ENCODE measurements around the gene OR4D1. TPM values are rescaled to one million over a fixed set of nuclear protein-coding genes. Genes with fewer than 3 reads are reported as not detected.

Gene OR4D1
- total and polyA plus RNA-seq, 9 of the 15 experiments (the other 6 are each of a cell fraction or from before 2014, with no cell fraction given) = not detected

GRCh38 chr17:58112970-58113631 lies 35.1 kb upstream of the OR4D1 start:
- ATAC-seq = peak; percentile 89
- ChIA-PET POLR2A (interaction anchor here (0.6 to 1.8 kb wide), 3 partner anchors 115 to 1940 kb away, joined by 3 to 6 read pairs (median 4); no protein-coding TSS in a partner anchor), CTCF (ENCODE audit: low intra/inter-chr PET ratio) (interaction anchor here (0.6 to 1.2 kb wide), 7 partner anchors 49 to 982 kb away, joined by 3 to 4 read pairs (median 3); no protein-coding TSS in a partner anchor)
- WGBS (ENCODE audit: insufficient coverage, low coverage, missing lambda C conversion rate) = 23% methylated on average over 17 of the region's 17 CpGs
- in situ Hi-C loops (cut with MboI) (loop anchor here (25.0 kb wide), 1 partner anchor 976 kb away; no protein-coding TSS in a partner anchor), intact Hi-C loops (cut with micrococcal nuclease) (loop anchor here (1.0 to 10.0 kb wide), 4 partner anchors 116 to 978 kb away; no protein-coding TSS in a partner anchor)
- no peak overlapping the region for H3K27ac ChIP-seq (ENCODE audit: extremely low read depth, low read depth, low read length)
- H3K4me3 ChIP-seq = no peak overlapping the region
- no peak overlapping the region for H3K9ac ChIP-seq (ENCODE audit: insufficient read depth in 1 of 2, low read depth in 2 of 2, low read length in 2 of 2)
- no peaks in the 10 kb centered on the region for H3K79me2 ChIP-seq (ENCODE audit: control insufficient read depth, insufficient read depth, low read length)
- no TSS peak for BruUV-seq (replicated peaks)
- no peak overlapping the region for H3K4me2 ChIP-seq (ENCODE audit: insufficient read depth, low read length)
- H3K27me3 ChIP-seq (ENCODE audit: control insufficient read depth in 2 of 2, insufficient read depth in 2 of 2, low read length in 2 of 2) = peaks cover 12 to 25% of the 10 kb centered on the region in 2 experiments; a peak in 4 of 5 replicates
- peak; percentile 88 for FAIRE-seq
- peaks cover 11% of the 10 kb centered on the region; the same call in 1 of the 2 replicates for H4K20me1 ChIP-seq (replicated peaks; ENCODE audit: control insufficient read depth, insufficient read depth, low read length)
- H3K4me1 ChIP-seq (replicated peaks in 1 of 2; ENCODE audit: control insufficient read depth in 2 of 2, insufficient read depth in 2 of 2, low read length in 2 of 2) = no peaks in the 10 kb centered on the region
- no peaks in the 10 kb centered on the region for H3K9me1 ChIP-seq (ENCODE audit: control insufficient read depth, insufficient read depth, low read length)
- H2AFZ ChIP-seq (ENCODE audit: low read depth, low read length) = no peak overlapping the region
- no peaks in the 10 kb centered on the region for H3K36me3 ChIP-seq (ENCODE audit: control insufficient read depth, insufficient read depth, low read length)
- no peaks in the 10 kb centered on the region for H3K9me3 ChIP-seq (replicated peaks; ENCODE audit: control insufficient read depth, insufficient read depth, low read depth, low read length)
- peak; percentile 63 to 78 (median 70) for DNase-seq (ENCODE audit: extremely low read depth in 1 of 4, low spot score in 3 of 4)
- TF ChIP-seq ZKSCAN1 (IDR thresholded peaks at IDR 0.05; ENCODE audit: low read depth, low read length) (no peak), DEAF1 (CRISPR knock-in tag; IDR thresholded peaks at IDR 0.05) (peak; percentile 86), MBD1 (CRISPR knock-in tag; IDR thresholded peaks at IDR 0.05) (0 out of 2 replicates have a peak, but pooled peaks have one; percentile 81), TEAD1 (CRISPR knock-in tag; IDR thresholded peaks at IDR 0.05) (no peak), CTCF (IDR thresholded peaks at IDR 0.05 in 2 of 3, conservative IDR thresholded peaks at IDR 0.05 in 1 of 3; ENCODE audit: insufficient read depth in 2 of 3, low read depth in 1 of 3, low read length in 3 of 3) (peak; percentile 87 to 95 (median 90)), GABPB1 (CRISPR knock-in tag; IDR thresholded peaks at IDR 0.05) (no peak), ZNF551 (CRISPR knock-in tag; IDR thresholded peaks at IDR 0.05) (no peak), ZBTB33 (CRISPR knock-in tag; IDR thresholded peaks at IDR 0.05) (peak; percentile 63; the same call in 1 of the 2 replicates), RB1 (IDR thresholded peaks at IDR 0.05; ENCODE audit: low read depth) (peak; percentile 51; the same call in 1 of the 2 replicates), JUN (IDR thresholded peaks at IDR 0.05; ENCODE audit: borderline replicate concordance, low read depth, low read length) (0 out of 2 replicates have a peak, but pooled peaks have one; percentile 11), JUN (CRISPR knock-in tag; IDR thresholded peaks at IDR 0.05; ENCODE audit: borderline replicate concordance) (no peak), CSDE1 (IDR thresholded peaks at IDR 0.05) (no peak), ZFP36 (IDR thresholded peaks at IDR 0.05; ENCODE audit: low read depth, low read length, partially characterized antibody) (peak; percentile 5)
